MCF 10A (cell line): ENCODE data around the gene WWOX. TPM values are rescaled to one million over a fixed set of nuclear protein-coding genes. Genes with fewer than 3 reads are reported as not detected.
"Not testable (repeated sequence)": the region's sequence is repeated elsewhere in the genome, so short reads cannot be mapped to it uniquely, and the experiment has no call there.

ENCODE experiments used
- BruUV-seq: library from RNA; stranded (reverse); fragments of 400-500 nt; replicated peaks from 2 replicates; lab custom pipeline; 2021; lab: Mats Ljungman, UMichigan
- CTCF ChIA-PET: fragments of 300-600 bp; sonication (Branson Sonifier 250); formaldehyde crosslinking; extraction: SDS; loops from one replicate; lab custom pipeline; 2021; ENCODE audit warnings: antibody characterized with exemption, inconsistent platforms; lab: Yijun Ruan, JAX
- POLR2A ChIA-PET: fragments of 300-600, 350-650 bp; sonication (Branson Sonifier 250); formaldehyde crosslinking; extraction: SDS; loops from one replicate; lab custom pipeline; 2020; ENCODE audit warnings: antibody characterized with exemption, inconsistent platforms; lab: Yijun Ruan, JAX
- DNase-seq: peaks from one replicate; pipeline ENCODE4 v3.0.0-alpha.2; 2018; ENCODE audit not compliant: unreplicated experiment
- H3K27ac Mint-ChIP-seq: one replicate; pipeline ENCODE4 v1.8.0; 2022; ENCODE audit warnings: mild to moderate bottlenecking, low read depth, mixed read lengths; ENCODE audit not compliant: unreplicated experiment
- H3K27me3 Mint-ChIP-seq: one replicate; pipeline ENCODE4 v1.8.0; 2022; ENCODE audit warnings: mixed read lengths; ENCODE audit not compliant: insufficient read depth, unreplicated experiment
- H3K36me3 Mint-ChIP-seq: one replicate; pipeline ENCODE4 v1.8.0; 2022; ENCODE audit warnings: mild to moderate bottlenecking, moderate library complexity, mixed read lengths; ENCODE audit not compliant: insufficient read depth, unreplicated experiment
- H3K4me1 Mint-ChIP-seq: one replicate; pipeline ENCODE4 v1.8.0; 2022; ENCODE audit warnings: mixed read lengths; ENCODE audit not compliant: insufficient read depth, unreplicated experiment
- H3K4me3 Mint-ChIP-seq: one replicate; pipeline ENCODE4 v1.8.0; 2022; ENCODE audit warnings: mild to moderate bottlenecking, moderate library complexity, mixed read lengths; ENCODE audit not compliant: unreplicated experiment
- H3K9me3 Mint-ChIP-seq: one replicate; pipeline ENCODE4 v1.8.0; 2022; ENCODE audit warnings: mixed read lengths; ENCODE audit not compliant: unreplicated experiment
- CTCF ChIP-seq: fragments of 200-600 bp; IDR thresholded peaks from one replicate; pipeline ENCODE4 v1.8.0; 2022; ENCODE audit warnings: antibody characterized with exemption, mild to moderate bottlenecking; ENCODE audit not compliant: unreplicated experiment
- intact Hi-C: fragments of 100-400 bp; cut with micrococcal nuclease; formaldehyde crosslinking; loops from 2 replicates; pipeline ENCODE4 v1.14.1; 2022
- total RNA-seq: library from RNA; stranded (reverse); gene quantifications from 2 replicates; pipeline ENCODE4 v1.2.3, GENCODE V29; 2022

The WWOX gene
- total RNA-seq, 1 experiment from 2014 or later = 18.1 TPM

DNA sequence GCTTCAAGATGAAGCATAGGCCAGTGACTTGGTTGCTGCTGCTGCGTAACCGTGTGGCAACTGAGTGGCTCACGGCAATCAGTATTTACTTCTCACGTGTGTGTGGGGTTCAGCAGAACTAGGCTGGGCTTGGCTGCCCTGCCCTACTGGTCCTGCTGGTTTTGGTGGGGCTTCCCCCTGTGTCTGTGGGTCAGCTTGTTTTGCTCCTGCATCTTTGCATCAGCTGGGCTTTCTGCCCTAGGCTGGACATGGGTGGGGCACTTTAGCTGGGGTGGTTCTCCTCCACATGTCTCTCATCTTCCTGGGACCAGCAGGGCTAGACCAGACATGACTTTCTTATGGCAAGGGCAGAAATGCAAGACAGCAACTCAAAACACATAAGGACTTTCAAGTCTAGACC, 950.6 kb downstream of the WWOX start:
- H3K27ac Mint-ChIP-seq = no peak overlapping the region
- H3K36me3 Mint-ChIP-seq = no peaks in the 10 kb centered on the region
- no peaks in the 10 kb centered on the region for H3K27me3 Mint-ChIP-seq
- no TSS peak for BruUV-seq
- no peak for TF ChIP-seq CTCF
- POLR2A ChIA-PET = interaction anchor here (0.7 kb wide), 1 partner anchor 1944 kb away, joined by 3 read pairs; no protein-coding TSS in a partner anchor
- peaks cover 6% of the 10 kb centered on the region for H3K4me1 Mint-ChIP-seq
- CTCF ChIA-PET = interaction anchor here (0.6 to 1.4 kb wide), 3 partner anchors 150 to 914 kb away, joined by 3 to 4 read pairs (median 4); no protein-coding TSS in a partner anchor
- DNase-seq = no peak
- H3K4me3 Mint-ChIP-seq = no peak overlapping the region
- intact Hi-C loops = no loop called here
- no peaks in the 10 kb centered on the region for H3K9me3 Mint-ChIP-seq

- no peak overlapping the region for H3K27ac Mint-ChIP-seq
- TF ChIP-seq CTCF = no peak
- intact Hi-C loops = no loop called here
- H3K9me3 Mint-ChIP-seq = no peaks in the 10 kb centered on the region
- CTCF ChIA-PET = interaction anchor here (1.4 kb wide), 1 partner anchor 547 kb away, joined by 3 read pairs; no protein-coding TSS in a partner anchor
- no peaks in the 10 kb centered on the region for H3K27me3 Mint-ChIP-seq
- H3K4me1 Mint-ChIP-seq = peaks cover 6% of the 10 kb centered on the region
- no peak for DNase-seq
- no TSS peak for BruUV-seq
- POLR2A ChIA-PET = no interaction called here
- no peak overlapping the region for H3K4me3 Mint-ChIP-seq
- H3K36me3 Mint-ChIP-seq = no peaks in the 10 kb centered on the region
Observed at GRCh38 chr16:79051313-79051712, 951.9 kb downstream of the WWOX start.

DNA sequence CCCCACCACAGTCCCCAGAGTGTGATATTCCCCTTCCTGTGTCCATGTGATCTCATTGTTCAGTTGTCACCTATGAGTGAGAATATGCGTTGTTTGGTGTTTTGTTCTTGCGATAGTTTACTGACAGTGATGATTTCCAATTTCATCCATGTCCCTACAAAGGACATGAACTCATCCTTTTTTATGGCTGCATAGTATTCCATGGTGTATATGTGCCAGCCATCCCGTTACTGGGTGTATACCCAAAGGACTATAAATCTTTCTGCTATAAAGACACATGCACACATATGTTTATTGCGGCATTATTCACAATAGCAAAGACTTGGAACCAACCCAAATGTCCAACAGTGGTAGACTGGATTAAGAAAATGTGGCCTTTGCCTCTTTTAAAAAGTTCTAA, 952.7 kb downstream of the WWOX start:
- H3K9me3 Mint-ChIP-seq, BruUV-seq, H3K4me3 Mint-ChIP-seq, POLR2A ChIA-PET, H3K4me1 Mint-ChIP-seq, H3K27me3 Mint-ChIP-seq, H3K36me3 Mint-ChIP-seq, intact Hi-C loops, DNase-seq, H3K27ac Mint-ChIP-seq, CTCF ChIA-PET: not testable (repeated sequence)

GRCh38 chr16:79053577-79053976, 954.1 kb downstream of the WWOX start:
- H3K9me3 Mint-ChIP-seq = no peaks in the 10 kb centered on the region
- peaks cover 6% of the 10 kb centered on the region for H3K4me1 Mint-ChIP-seq
- POLR2A ChIA-PET = interaction anchor here (0.6 to 3.0 kb wide), 4 partner anchors 16 to 200 kb away, joined by 3 to 10 read pairs (median 4); no protein-coding TSS in a partner anchor
- CTCF ChIA-PET = interaction anchor here (0.7 kb wide), 4 partner anchors 13 to 1649 kb away, joined by 3 read pairs; no protein-coding TSS in a partner anchor
- H3K27me3 Mint-ChIP-seq = no peaks in the 10 kb centered on the region
- no peak overlapping the region for H3K4me3 Mint-ChIP-seq
- no peak overlapping the region for H3K27ac Mint-ChIP-seq
- TF ChIP-seq CTCF = no peak
- DNase-seq = no peak
- intact Hi-C loops = no loop called here
- no TSS peak for BruUV-seq
- H3K36me3 Mint-ChIP-seq = no peaks in the 10 kb centered on the region
